MM.1S (cell line): ENCODE measurements around the gene SLC26A8.

Source experiments
- CTCF ChIP-seq: fragments of 300-600 bp; sonication (generic); IDR thresholded peaks from 2 replicates; pipeline ENCODE4 v1.5.1; 2016; ENCODE audit warnings: antibody characterized with exemption, low read length, mixed read lengths
- EZH2 ChIP-seq: fragments of 300-600 bp; sonication (generic); optimal IDR thresholded peaks from 2 replicates; pipeline ENCODE3; 2017; ENCODE audit warnings: low read depth, mild to moderate bottlenecking, antibody characterized with exemption, low read length, mixed read lengths
- EZH2phosphoT487 ChIP-seq: fragments of 300-600 bp; sonication (generic); IDR thresholded peaks from 2 replicates; pipeline ENCODE4 v1.6.1; 2018; ENCODE audit warnings: antibody characterized with exemption, low read length

DNA sequence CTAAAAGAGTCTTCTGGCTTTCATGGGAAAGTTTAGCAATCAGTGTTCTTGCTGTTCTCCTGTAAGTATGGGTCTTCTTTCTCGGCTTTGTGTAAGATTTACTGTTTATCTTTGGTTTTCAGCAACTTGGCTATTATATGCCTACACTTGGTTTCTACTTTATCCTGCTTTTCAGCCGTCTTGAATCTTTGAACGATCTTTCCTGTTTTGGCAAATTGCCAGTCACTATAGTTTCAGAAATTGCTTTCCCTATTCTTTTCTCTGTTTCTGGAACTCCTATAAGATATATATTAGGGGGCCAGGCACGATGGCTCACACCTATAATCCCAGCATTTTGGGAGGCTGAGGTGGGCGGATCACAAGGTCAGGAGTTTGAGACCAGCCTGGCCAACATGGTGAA is 89.0 kb downstream of the SLC26A8 start:
- TF ChIP-seq EZH2phosphoT487: no peak
- TF ChIP-seq CTCF: no peak
- TF ChIP-seq EZH2: no peak
